UCSD-AML1 (cell line): ENCODE measurements around the gene CACNG4.
"Not testable (repeated sequence)": the region's sequence is repeated elsewhere in the genome, so short reads cannot be mapped to it uniquely, and the experiment has no call there.

Experiments used
- DNase-seq: peaks from one replicate; lab custom pipeline; 2025; ENCODE audit not compliant: unreplicated experiment; lab: John Stamatoyannopoulos, UW

The CACNG4 gene

DNA sequence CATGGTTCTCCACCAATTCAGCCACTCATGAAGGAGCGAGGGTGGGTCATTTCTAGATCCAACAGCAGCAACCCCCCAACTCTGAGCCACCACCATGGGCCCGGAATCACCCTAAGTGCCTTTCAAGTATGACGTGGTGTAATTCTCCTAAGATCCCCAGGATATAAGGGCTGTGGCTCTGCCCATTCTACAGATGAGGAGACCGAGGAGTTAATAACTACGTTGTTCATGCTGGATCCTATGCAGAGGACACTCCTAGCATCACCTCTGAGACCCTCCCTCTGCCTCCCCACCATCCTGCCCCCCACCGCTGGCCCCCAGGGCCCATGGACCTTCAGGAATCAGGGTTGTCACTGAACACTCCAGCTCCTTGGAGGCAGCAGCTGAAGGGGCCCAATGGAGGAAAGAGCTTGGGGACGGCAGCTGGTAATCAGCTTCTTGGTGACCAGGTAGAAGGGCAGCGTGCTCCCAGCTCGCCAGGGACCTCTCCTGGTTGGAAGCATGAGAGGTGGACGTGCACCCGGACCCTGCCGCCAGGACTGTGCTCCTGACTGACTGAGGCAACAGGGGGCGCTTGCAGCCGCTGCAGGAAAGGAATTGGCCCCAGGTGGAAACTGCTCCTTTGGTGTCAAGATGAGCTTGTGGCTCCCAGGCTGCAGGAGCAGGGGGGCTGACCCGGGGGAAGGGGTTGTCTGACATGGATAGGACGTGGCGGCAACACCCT is 51.7 kb downstream of the CACNG4 start:
- DNase-seq: no peak

DNA sequence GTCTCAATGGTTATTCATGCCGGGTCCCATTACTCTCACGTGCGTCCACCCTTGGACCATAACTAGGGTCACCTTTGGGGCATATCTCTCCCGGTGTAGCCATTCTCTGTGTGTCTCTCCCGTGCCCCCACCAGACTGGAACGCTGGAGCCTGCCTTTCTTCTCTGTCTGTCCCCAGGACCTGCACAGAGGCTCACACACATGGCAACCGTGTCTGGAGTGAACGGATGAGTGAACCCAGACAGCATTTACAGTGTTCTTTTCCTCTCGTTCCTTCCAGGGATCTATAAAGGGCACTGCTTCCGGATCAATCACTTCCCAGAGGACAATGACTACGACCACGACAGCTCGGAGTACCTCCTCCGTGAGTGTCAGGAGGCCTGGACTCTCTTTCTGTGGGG is 53.4 kb downstream of the CACNG4 start:
- no peak for DNase-seq

DNA sequence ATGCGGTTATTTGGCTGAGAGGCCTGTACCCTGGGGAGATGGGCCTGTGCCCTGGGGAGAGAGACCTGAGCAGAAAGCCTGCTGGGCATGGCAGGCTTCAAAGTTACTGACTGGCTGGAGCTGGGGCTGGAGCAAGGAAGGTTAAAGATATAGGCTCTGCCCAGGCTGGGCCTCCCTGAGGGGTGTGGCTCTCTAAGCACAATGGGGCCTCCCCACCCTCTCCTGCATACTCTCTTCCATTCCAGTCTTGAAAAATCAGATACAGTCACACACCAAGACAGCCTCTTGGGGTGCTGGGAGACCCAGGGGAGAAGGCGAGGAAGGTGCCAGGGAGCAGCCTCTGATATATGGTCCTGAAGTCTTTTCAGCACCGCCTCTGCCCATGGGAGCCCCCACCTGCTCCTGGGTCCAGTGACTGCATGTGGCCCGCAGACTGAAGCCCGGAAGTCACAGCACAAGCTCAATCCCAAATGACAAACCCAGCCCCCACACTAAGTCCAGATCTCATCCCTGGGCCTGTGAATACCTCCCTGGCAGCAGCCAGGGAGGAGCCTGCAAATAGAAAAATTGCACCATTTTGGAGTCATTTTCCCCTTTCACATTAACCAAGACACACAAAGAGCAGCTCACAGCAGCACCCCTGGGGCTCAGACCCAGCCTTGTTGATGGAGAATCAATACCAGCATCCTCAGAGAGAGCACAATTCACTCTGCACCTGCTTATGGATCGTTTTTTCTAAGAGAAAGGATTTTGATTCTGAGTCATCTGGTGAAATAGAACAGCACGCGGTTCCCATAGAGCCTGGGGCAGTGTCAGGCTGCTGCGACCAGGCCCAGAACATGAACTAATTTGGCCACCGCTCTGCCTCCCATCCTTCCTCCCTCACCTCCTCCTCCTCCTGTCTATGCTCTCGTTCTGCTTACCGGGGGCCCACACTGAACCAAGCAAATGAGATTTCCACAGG is 54.2 kb downstream of the CACNG4 start:
- DNase-seq: no peak

DNA sequence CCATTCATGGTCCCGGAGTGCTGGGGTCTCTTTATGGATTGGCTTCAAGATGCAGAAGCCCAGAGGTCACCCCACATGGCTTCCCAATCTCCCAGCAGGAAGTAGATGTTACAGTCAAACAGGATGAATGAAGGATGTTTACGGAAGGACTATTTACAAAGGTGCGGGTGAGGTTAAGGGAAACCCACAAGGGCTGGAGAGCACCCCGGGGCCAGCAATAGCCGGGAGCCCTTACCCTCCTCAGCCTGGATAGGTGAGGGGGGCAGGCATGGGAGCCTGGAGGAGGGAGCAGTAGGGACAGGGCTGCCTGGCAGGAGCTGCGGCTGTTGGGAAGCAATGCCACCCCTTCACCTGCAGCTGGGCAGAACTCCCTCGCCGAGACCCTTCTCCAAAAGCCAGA is 55.3 kb downstream of the CACNG4 start:
- DNase-seq: no peak

DNA sequence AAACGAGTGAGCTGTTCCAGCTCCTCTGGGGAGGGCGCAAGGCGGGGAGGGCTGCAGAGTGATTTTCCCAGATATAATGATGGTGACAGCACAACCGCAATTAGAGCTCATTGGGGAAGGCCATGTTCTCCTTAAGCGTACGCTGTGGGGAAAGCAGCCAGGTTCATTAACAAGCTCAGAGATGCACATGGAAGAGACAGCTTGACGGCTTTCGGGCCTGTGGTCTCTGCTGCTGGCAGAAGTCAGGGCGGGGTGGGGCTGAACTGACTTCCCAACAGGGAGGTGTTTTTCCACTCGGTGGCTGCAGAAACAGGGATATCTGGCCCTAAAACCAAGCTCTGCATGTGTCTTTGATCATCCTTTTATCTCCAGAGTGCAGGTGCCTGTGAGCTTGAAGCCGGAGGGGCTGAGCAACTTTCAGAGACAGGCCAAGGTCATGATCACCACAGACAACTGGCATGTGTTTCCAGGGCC is 55.8 kb downstream of the CACNG4 start:
- DNase-seq: no peak

DNA sequence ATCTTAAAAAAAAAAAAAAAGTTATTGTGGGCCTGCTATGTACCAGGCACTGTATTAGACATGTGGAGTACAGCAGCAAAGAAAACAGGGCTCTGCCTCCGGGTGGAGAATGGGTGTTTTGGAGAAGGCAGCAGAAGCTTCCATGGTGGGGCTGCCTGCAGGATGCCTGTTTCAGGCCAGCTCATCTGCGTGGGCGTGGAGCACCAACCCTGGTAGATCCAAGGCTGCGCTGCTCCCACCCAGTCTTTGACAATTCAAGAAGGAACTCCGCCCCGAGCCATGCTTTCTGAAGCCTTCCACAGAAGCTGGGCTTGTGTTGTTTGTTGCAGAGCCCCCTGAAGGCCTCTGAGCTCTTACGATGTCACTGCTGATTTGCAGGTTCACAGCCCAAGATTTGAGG is 56.7 kb downstream of the CACNG4 start:
- no peak for DNase-seq

DNA sequence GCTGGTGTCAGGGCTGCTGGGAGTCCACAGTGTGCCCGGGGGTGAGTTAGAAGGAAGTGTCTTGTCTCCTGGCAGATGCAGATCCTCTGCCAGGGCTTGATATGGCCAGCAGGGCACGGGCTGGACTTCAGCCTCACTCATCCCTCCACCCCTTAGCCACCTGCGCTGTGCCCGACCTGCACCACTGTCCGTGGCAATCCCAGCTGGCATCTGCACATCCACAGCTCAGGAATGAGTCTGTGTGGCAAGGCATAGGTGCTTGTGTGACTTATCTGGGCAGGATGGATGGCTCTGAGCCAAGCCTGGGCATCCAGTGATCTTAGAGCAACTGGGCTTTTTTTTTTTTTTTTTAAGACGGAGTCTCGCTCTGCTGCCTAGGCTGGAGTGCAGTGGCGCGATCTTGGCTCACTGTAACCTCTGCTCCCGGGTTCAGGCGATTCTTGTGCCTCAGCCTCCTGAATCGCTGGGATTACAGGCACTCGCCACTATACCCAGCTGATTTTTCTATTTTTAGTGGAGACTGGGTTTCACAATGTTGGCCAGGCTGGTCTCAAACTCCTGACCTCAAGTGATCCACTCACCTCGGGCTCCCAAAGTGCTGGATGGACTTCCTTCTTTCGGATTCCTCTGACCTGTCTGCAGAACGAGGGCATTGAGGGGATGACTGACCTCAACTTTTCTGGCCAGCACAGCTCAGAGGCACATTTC is 57.4 kb downstream of the CACNG4 start:
- DNase-seq: no peak

DNA sequence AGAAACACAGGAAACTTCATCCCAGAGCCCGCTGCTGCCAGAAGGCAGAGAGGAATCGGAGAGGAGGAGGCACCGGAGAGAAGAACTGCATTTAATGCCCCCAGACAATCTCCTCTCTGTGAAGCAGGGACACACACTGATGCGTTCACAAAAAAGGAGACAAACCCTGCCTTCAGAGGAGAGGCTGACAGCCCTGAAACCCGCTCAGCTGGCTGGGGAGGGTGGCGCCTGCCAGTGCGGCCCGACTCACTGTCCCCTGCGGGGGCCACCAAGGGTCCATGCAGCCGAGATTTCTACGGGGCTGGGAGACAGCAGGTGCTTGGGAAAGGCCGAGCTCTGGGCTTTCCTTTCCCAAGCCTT is 57.9 kb downstream of the CACNG4 start:
- DNase-seq: no peak

DNA sequence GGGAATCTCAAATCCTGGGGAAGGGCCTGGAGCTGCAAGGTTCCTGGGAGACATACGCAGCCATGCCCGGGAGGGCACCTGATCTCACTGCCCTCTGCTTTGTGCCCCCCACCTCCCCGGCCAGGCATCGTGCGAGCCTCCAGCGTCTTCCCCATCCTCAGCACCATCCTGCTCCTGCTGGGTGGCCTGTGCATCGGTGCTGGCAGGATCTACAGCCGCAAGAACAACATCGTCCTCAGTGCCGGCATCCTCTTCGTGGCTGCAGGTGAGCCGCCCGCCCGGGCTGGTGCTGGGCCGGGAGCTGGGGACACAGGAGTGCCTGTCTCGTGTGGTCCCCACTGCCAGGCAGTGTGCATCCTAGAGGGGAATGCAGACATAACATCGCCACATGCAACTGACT is 60.2 kb downstream of the CACNG4 start:
- no peak for DNase-seq

DNA sequence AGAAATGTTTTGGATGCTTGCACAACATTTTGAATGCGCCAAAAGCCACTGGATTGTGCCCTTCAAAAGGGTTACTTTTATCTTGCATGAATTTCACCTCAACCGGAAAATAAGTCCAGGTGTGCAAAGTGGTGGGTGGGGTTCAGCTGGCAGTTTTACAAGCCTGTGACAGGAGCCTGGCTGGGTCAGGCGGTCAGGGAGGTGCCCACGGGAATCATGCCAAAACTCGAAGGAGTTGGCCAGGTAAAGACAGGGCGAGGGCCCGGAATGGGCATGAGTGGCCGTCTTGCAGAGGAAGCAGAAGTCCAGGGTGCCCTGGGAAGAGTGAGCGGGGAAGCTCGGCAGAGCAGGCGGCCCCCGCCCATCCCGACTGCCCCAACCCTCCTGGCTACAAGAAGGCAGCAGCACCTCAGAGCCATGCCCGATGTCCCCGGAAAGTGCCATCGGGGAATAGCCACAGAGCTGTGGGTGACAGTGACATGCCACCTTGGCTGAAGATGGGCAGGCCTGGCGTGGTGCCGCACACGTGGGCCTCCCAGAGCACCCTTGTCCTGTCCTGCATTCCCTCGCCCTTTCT is 60.8 kb downstream of the CACNG4 start:
- no peak for DNase-seq

DNA sequence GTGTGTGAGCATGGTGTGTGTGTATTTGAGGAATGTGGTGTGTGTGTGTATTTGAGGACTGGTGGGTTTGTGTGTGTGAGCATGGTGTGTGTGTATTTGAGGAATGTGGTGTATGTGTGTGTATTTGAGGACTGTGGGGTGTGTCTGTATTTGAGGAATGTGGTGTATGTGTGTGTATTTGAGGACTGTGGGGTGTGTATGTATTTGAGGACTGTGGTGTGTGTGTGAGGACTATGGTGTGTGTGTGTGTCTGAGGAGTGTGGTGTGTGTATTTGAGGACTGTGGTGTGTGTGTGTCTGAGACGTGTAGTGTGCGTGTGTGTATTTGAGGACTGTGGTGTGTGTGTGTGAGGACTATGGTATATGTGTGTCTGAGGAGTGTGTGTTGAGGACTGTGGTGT is 61.8 kb downstream of the CACNG4 start:
- DNase-seq: no peak

DNA sequence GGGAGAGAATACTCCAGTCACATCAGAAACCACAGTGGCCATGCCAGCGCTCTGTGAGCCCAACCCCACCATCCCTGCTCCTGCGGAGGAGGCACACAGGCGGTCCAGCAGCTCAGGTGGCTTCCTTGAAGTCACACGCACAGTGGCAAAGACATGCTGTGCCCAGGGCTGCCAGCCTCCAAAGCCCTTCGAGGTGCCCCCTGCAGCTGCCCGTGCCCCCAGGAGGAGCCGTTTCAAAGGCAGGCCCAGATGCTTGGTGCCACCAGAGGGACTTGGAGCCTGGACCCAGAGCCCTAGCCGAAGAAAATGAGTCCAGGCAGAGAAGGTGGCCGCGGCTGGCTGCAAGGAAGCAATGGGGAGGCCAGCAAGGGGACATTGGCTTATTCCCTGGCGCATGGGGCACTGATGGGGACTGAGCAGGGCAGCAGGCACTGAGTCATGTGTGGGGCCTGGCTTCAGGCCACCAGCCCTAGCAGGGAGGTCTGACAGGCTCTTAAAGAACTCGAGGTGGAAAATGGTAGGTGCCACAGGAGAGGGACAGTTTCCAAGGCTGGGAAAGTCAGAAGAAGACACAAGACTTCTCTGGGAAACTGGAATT is 62.6 kb downstream of the CACNG4 start:
- DNase-seq: no peak

DNA sequence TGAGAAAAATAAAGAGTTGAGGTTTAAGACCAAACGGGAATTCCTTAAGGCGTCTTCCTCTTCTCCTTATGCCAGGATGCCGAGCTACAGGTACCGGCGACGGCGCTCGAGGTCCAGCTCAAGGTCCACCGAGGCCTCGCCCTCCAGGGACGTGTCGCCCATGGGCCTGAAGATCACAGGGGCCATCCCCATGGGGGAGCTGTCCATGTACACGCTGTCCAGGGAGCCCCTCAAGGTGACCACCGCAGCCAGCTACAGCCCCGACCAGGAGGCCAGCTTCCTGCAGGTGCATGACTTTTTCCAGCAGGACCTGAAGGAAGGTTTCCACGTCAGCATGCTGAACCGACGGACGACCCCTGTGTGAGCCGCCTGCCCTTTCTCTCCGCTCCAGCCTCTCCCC is 66.1 kb downstream of the CACNG4 start:
- no peak for DNase-seq

DNA sequence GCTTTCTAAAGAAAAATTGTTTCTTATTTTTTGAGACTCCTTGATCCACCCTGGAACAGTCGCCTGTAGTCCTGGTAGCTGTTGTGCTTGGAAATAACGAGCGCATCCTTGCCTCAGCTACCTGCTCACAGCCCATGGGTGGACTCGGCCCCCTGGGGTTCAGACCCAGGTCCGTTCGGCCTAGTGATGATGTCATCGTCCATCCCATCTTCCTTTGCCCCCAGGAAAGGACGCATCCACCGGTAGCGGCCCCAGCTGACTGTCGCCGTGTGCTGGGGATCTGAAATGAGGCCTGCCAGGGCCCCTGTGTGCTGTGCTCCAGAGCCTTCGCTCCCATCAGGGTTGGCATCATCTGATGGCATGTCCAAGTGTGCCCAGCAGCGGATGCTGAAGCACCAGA is 67.9 kb downstream of the CACNG4 start:
- no peak for DNase-seq

DNA sequence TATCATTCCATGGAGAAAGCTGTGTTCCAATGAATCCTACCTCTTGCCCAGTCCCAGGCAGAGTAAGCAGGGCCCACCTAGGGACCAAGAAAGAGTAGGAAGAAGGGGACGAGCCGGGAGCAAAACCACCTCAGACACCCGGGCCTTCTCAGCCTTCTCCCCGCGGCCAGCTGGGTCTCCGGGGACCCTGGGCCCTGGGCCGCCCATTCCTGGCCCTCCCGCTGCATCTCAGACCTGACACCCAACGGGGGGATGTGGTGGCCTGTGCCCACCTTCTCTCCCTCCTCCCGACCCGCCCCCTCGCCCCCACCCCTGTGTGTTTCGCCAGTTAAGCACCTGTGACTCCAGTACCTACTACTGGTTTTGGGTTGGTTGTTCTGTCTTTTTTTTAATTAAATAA is 68.5 kb downstream of the CACNG4 start:
- DNase-seq: no peak

DNA sequence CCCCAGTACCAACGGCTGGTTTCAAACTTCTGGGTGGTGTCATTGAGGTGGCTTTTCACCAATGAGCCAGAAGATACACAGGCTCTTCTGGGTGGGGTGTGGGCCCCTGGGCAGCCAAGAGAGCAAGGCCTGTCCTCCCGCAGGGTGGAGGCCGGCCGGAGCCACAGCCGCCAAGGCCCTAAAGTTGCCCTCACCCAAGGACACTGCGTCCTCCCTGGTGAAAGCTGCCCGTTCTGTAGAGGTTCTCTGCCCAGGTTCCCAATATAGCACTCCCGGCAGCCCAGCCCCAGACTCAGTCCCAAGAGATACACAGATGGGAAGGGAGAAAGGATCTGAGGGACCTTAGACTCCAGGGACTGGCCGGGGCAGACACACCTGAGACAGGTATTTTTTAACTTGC is 69.1 kb downstream of the CACNG4 start:
- DNase-seq: no peak

DNA sequence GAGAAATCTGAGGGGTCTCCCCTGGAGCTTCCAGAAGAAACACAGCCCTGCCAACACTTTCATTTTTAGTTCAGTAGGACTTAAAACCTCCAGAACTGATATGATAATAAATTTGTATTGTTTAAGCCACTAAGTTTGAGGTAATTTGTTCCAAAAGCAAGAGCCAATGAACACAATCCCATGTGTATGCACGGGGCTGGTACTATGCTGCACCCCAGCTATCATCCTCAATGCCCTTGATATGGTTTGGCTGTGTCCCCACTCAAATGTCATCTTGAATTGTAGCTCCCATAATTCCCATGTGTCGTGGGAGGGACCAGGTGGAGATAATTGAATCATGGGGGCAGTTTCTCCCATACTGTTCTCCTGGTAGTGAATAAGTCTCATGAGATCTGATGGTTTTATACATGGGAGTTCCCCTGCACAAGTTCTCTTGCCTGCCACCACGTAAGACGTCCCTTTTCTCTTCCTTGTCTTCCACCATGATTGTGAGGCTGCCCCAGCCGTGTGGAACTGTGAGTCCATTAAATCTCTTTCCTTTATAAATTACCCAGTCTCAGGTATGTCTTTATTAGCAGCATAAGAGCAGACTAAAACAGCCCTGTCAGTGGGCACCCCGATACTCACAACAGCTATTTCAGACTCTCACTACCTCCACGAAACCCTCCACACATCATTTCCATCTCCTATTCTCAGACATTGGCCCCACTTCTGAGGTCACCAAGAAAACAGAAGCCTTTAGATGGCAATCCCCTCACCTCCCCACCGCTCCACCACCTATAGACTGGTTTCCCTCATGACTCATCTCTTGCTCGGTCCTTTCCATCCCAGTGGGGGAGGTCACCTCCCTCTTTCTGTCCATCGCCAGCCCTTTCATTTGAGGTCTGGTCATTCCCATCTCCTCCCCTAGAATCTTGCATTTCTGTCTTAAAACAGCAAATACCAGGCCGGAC is 70.9 kb downstream of the CACNG4 start:
- no peak for DNase-seq

DNA sequence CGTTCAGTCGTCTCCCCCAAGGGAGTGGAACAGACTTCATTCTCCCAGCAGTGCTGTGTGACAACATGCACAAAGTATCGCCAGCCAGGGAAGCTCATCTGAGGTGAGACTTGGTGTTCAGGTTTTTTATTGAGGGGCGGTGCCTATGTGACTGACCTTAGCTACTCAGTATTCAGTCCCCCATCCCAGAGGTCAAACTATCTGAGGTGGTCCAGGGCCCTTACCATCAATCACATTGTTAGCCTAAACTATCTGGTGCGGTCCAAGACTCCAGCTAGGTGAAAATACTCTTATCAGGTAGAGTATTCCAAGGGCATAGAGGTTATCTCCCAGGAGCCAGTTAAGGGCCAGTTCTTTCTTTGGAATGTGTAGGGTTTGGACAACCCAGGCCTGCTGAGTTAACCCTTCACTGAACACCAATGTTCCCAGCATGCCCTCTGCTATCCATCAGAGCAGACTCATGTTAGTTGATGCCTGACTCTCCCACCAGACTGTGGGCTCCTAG is 74.4 kb downstream of the CACNG4 start:
- DNase-seq: no peak

DNA sequence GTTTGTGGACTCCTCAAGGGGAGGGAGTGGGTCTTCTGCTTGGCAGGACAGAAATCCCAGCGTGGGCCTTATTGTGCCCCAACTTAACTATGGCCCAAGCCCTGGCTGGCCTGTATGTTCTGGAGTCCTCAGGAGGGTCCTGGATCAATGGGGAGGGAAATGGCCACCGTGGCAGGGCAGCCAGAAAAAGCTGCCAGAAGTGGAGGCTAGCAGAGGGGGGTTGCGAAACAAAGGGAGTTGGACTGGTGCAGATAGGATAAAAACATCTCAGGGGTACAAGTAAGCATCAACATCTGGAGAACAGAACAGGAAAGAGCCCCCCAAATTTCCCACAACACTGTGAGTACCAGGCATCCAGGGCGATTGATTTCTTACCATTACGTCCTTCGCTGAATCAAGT is 76.1 kb downstream of the CACNG4 start:
- no peak for DNase-seq

DNA sequence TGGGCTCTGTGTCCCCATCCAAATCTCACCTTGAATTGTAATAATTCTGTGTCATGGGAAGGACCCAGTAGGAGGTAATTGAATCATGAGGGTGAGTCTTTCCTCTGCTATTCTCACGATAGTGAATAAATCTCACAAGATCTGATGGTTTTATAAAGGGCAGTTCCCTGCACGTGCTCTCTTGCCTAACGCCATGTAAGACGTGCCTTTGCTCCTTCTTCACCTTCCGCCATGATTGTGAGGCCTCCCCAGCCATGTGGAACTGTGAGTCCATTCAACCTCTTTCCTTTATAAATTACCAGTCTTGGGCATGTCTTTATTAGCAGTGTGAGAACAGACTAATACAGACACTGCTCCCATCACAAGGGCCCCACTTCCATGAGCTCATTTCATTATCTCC is 76.6 kb downstream of the CACNG4 start:
- not testable (repeated sequence) for DNase-seq
